ENCODE data around the gene SLC26A11.
"Not testable (repeated sequence)": the region's sequence is repeated elsewhere in the genome, so short reads cannot be mapped to it uniquely, and the experiment has no call there.

The SLC26A11 gene

GRCh38 chr17:80263253-80264204, 43.3 kb downstream of the SLC26A11 start:
- DNase-seq = peak; percentile 49 to 94 (median 74)

- DNase-seq = peak in 3 of 5 experiments; percentile 26 to 84 (median 67)
These were observed 44.2 kb downstream of the SLC26A11 start for GRCh38 chr17:80264205-80265075.

- peak in 3 of 5 experiments; percentile 60 to 97 (median 78) for DNase-seq
These were observed 45.2 kb downstream of the SLC26A11 start for GRCh38 chr17:80265205-80266068.

GRCh38 chr17:80267391-80267790, 47.2 kb downstream of the SLC26A11 start:
- DNase-seq = no peak

- no peak for DNase-seq
These were observed 48.2 kb downstream of the SLC26A11 start for GRCh38 chr17:80268427-80268826.

- no peak for DNase-seq
These were observed 49.2 kb downstream of the SLC26A11 start for GRCh38 chr17:80269405-80269807.

GRCh38 chr17:80270104-80270503, 49.9 kb downstream of the SLC26A11 start:
- no peak for DNase-seq

GRCh38 chr17:80270836-80271235, 50.6 kb downstream of the SLC26A11 start:
- peak in 3 of 5 experiments; percentile 30 to 66 (median 36) for DNase-seq

- DNase-seq = no peak
These were observed 52.1 kb downstream of the SLC26A11 start for GRCh38 chr17:80272366-80272765.

GRCh38 chr17:80274331-80274730, 54.1 kb downstream of the SLC26A11 start:
- DNase-seq = no peak

- DNase-seq = no peak
These were observed 54.7 kb downstream of the SLC26A11 start for GRCh38 chr17:80274871-80275449.

GRCh38 chr17:80275857-80276256, 55.6 kb downstream of the SLC26A11 start:
- not testable (repeated sequence) for DNase-seq

- no peak for DNase-seq
These were observed 57.8 kb downstream of the SLC26A11 start for GRCh38 chr17:80277751-80278671.

- DNase-seq = no peak
These were observed 59.7 kb downstream of the SLC26A11 start for GRCh38 chr17:80279895-80280294.

- DNase-seq = no peak
These were observed 61.3 kb downstream of the SLC26A11 start for GRCh38 chr17:80281516-80281915.

- DNase-seq = no peak
These were observed 63.1 kb downstream of the SLC26A11 start for GRCh38 chr17:80283116-80283852.

- DNase-seq = peak in 2 of 5 experiments; percentile 17 to 21
These were observed 64.4 kb downstream of the SLC26A11 start for GRCh38 chr17:80284631-80285030.

GRCh38 chr17:80285237-80285920, 65.2 kb downstream of the SLC26A11 start:
- no peak for DNase-seq

GRCh38 chr17:80286638-80286960, 66.4 kb downstream of the SLC26A11 start:
- DNase-seq = no peak

Measured in T-helper 2 cell (primary cell).